A549 treated with CORT108297 at 1 μM for 4 hours (cell line): Measurements from ENCODE around the gene ACTL7A. TPM values are rescaled to one million over a fixed set of nuclear protein-coding genes. Genes with fewer than 3 reads are reported as not detected.

ENCODE experiments used
- total RNA-seq: library from RNA; stranded (reverse); fragments of 200-300 nt; extraction: Qiagen RNA extraction; gene quantifications from 5 replicates; pipeline ENCODE4 v1.2.3, GENCODE V29; 2022

ACTL7A gene
- not detected in 5 replicates for total RNA-seq

GRCh38 chr9:108861997-108862396 is at the start of gene ACTL7A:
Gene ACTL7A, plus strand, starts transcription at chr9:108862266. Its CDS starts 57 bp downstream, at chr9:108862323.

GRCh38 chr9:108855888-108856287 is 6.2 kb upstream of the ACTL7A start, which contains the start of gene ACTL7B:
Gene ACTL7B, minus strand, starts transcription at chr9:108855986. Its CDS starts 56 bp downstream, at chr9:108855930.

Other genes with a start within 250 kb of the ACTL7A start
- gene ACTL7B, start 6.3 kb upstream of the ACTL7A start, total RNA-seq: not detected in 5 replicates
- 18.4 to 23.5 TPM (median 20.0 TPM) in 5 replicates for gene ELP1, start 71.9 kb downstream of the ACTL7A start, total RNA-seq
- gene ABITRAM, start 72.1 kb downstream of the ACTL7A start, total RNA-seq: 20.3 to 25.2 TPM (median 21.1 TPM) in 5 replicates
- gene CTNNAL1, start 151.2 kb downstream of the ACTL7A start, total RNA-seq: 46.4 to 55.0 TPM (median 49.2 TPM) in 5 replicates